Heart right ventricle (tissue), 16 donors: ENCODE results near the gene MCF2L2. TPM values are rescaled to one million over a fixed set of nuclear protein-coding genes. Genes with fewer than 3 reads are reported as not detected.

Experiments used
- ATAC-seq, 8 donors: fragments of 200-7000 bp; cut with Tn5 transposase; one replicate each; pipeline ENCODE4 v1.9.1; 2020; ENCODE audit warnings: mild to moderate bottlenecking in 8 of 8, moderate library complexity in 8 of 8, moderate number of reproducible peaks in 1 of 8
- DNase-seq, 2 donors: peaks; one replicate each; pipeline ENCODE4 v3.0.0-alpha.2; 2020
- H3K27ac ChIP-seq, 10 donors: fragments of 200-600 bp; sonication (generic) in 2 of 10; one replicate each; pipeline versions ENCODE4 v1.5.0 to v1.8.0; 2020 to 2022; ENCODE audit warnings: mild to moderate bottlenecking in 3 of 10
- H3K27me3 ChIP-seq, 7 donors: fragments of 200-600 bp; one replicate each; pipeline ENCODE4 v1.8.0; 2021 to 2022; ENCODE audit warnings: mild to moderate bottlenecking in 2 of 7
- H3K36me3 ChIP-seq, 9 donors: fragments of 200-600 bp; sonication (generic) in 1 of 9; one replicate each; pipeline versions ENCODE4 v1.5.0 to v1.8.0; 2020 to 2022; ENCODE audit warnings: mild to moderate bottlenecking in 2 of 9
- H3K4me1 ChIP-seq, 9 donors: fragments of 200-600 bp; sonication (generic) in 1 of 9; one replicate each; pipeline versions ENCODE4 v1.5.0 to v1.8.0; 2020 to 2022; ENCODE audit warnings: mild to moderate bottlenecking in 4 of 9
- H3K4me3 ChIP-seq, 10 donors: fragments of 200-600 bp; sonication (generic) in 2 of 10; one replicate each; pipeline versions ENCODE4 v1.5.0 to v1.8.0; 2020 to 2022; ENCODE audit warnings: mild to moderate bottlenecking in 7 of 10, moderate library complexity in 2 of 10
- H3K9me3 ChIP-seq, 11 donors: fragments of 200-600 bp in 10 of 11; sonication (generic) in 2 of 11; one replicate each; pipeline versions ENCODE4 v1.5.0 to v1.8.0; 2013 to 2022; ENCODE audit warnings: mild to moderate bottlenecking in 2 of 11, control low read depth in 1 of 11, moderate library complexity in 1 of 11
- WGBS, 2 donors: extraction: QIAGEN DNeasy Blood & Tissue Kit; methylation state at CpG; one replicate each; pipeline ENCODE4 v1.1.7; 2013; ENCODE audit warnings: inconsistent platforms in 1 of 2; 5-methylcytosine and 5-hydroxymethylcytosine counted together
- intact Hi-C, 10 donors: fragments of 100-400 bp; cut with DNase I; formaldehyde crosslinking; loops; one replicate each; pipeline versions ENCODE4 v1.11.1 to v1.14.2; 2022
- polyA plus RNA-seq, 2 donors: library from polyadenylated mRNA; stranded (reverse); fragments of 200-250 nt; gene quantifications; one replicate each; pipeline ENCODE4 v1.2.3, GENCODE V29; 2013
- total RNA-seq, 10 donors: library from RNA; stranded (reverse); fragmentation: NEBNext Ultra II Directional in 3 of 10; extraction: Animal tissue kit (Norgen Biotek cat#: 25700) in 3 of 10; gene quantifications; one replicate each; pipeline versions ENCODE4 v1.2.1 to v1.2.4, GENCODE V29; 2021 to 2023
- TF ChIP-seq, protein P1 (sequence below), 9 donors: fragments of 200-600 bp; sonication (generic) in 2 of 9; IDR thresholded peaks; one replicate each; pipeline versions ENCODE4 v1.5.0 to v1.8.0; 2021 to 2022; ENCODE audit warnings: antibody characterized with exemption in 9 of 9, mild to moderate bottlenecking in 5 of 9, moderate library complexity in 1 of 9
- donor health status: Arrhythmogenic right ventricular cardiomyopathy.
- donor health status: ischemic (EF 13 %, LVEDD 7.1; RV severe dilation, severe dysfunction).
- donor health status: healthy with polysubstance abuse.
- donor health status: DM: no; HTN: yes; CAD: no.
- donor health status: DM: no; HTN: no; CAD: no.
- donor health status: ischemic (EF 25% LVEDD 6.9; RV normal size, moderate dysfunction).
- donor health status: ischemic (EF 25% LVEDD 5.7; RV mildly dilated, moderate dysfunction).
- donor health status: healthy.
- donor health status: DM: yes; HTN: yes; CAD: no.
- donor health status: Ischemic cardiomyopathy.
- donor health status: ischemic (EF 35%, LVEDD 5.7; RV mildly dilated, moderate dysfunction).
- donor health status: nonischemic (EF 11% LVEDD 7.7; RV severe dilation, severe dysfunction).
- donor health status: DM: yes; HTN: yes; CAD: no.
- donor health status: PGD.
- donor health status: ischemic (EF 29% LVEDD 5.4; RV normal size, mild dysfunction).
- donor health status: nonischemic (EF 23%, LVEDD 6.1; RV moderate dilation, normal function).

The MCF2L2 gene
- total and polyA plus RNA-seq, 12 donors: 0.09 to 1.5 (median 0.40) TPM; not detected in 1

DNA sequence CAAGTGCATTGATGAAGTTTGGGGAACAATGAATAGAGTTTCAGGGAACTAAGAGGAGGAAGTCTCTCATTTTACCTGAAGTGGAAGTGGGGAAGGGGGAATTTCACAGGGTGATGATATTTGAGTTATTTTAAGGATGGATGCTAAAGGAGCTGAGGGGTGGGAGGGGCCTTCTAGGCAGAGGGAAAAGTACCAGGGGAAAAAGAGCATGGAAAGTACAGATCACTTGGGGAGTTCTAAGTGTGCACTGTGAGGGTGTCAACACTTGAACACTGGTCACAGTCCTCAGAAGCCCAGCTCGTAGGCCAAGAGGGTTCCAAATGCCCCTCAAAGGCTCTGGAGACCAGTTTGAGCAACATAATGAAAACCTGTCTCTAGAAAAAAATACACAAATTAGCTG, 284.1 kb downstream of the MCF2L2 start:
- no peaks in the 10 kb centered on the region for H3K9me3 ChIP-seq
- no peak for DNase-seq
- no peak for ATAC-seq
- H3K4me3 ChIP-seq: no peak overlapping the region
- 85 to 90% methylated on average over 1 of the region's 1 CpG for WGBS, 2 donors
- intact Hi-C loops: no loop called here
- TF ChIP-seq, protein P1, sequence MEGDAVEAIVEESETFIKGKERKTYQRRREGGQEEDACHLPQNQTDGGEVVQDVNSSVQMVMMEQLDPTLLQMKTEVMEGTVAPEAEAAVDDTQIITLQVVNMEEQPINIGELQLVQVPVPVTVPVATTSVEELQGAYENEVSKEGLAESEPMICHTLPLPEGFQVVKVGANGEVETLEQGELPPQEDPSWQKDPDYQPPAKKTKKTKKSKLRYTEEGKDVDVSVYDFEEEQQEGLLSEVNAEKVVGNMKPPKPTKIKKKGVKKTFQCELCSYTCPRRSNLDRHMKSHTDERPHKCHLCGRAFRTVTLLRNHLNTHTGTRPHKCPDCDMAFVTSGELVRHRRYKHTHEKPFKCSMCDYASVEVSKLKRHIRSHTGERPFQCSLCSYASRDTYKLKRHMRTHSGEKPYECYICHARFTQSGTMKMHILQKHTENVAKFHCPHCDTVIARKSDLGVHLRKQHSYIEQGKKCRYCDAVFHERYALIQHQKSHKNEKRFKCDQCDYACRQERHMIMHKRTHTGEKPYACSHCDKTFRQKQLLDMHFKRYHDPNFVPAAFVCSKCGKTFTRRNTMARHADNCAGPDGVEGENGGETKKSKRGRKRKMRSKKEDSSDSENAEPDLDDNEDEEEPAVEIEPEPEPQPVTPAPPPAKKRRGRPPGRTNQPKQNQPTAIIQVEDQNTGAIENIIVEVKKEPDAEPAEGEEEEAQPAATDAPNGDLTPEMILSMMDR (IDR thresholded peaks at IDR 0.05): no peak
- no peak overlapping the region for H3K27ac ChIP-seq
- no peaks in the 10 kb centered on the region for H3K36me3 ChIP-seq
- no peaks in the 10 kb centered on the region for H3K4me1 ChIP-seq
- H3K27me3 ChIP-seq: peaks cover 0 to 22% (median 12%) of the 10 kb centered on the region in 7 donors

GRCh38 chr3:183142199-183142598, 286.2 kb downstream of the MCF2L2 start:
- TF ChIP-seq, protein P1 (IDR thresholded peaks at IDR 0.05): no peak

DNA sequence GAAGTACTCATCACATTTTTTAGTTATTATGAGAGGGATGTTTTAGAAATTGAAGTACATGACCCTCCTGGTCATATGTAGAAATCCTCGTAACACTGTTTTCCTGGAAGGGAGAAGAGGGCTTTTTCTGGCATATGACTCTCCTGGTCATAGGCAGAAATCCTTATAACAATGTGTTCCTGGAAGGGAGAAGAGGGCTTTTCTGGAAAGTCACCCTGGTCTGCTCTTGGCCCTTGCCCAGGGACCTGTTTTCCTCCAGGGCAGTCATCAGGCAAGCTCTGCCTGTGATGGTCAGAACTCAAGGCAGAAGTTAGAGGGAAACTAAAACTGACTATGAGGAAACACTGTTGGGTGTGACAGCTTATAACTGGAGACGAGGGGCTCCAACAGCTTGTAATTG, 293.6 kb downstream of the MCF2L2 start:
- Histone ChIP-seq H3K4me1 (no peaks in the 10 kb centered on the region), H3K27me3 (peaks cover 0 to 31% (median 6%) of the 10 kb centered on the region in 7 donors), H3K27ac (no peak overlapping the region), H3K36me3 (no peaks in the 10 kb centered on the region), H3K9me3 (peaks cover 0 to 6% (median 0%) of the 10 kb centered on the region in 11 donors), H3K4me3 (no peak overlapping the region)
- DNase-seq: no peak
- intact Hi-C loops: no loop called here
- 76 to 83% methylated on average over 2 of the region's 2 CpGs for WGBS, 2 donors
- no peak for ATAC-seq
- TF ChIP-seq, protein P1 (IDR thresholded peaks at IDR 0.05): no peak

More at GRCh38 chr3:183142199-183142598, 286.2 kb downstream of the MCF2L2 start:
- peaks cover 0 to 17% (median 14%) of the 10 kb centered on the region in 7 donors for H3K27me3 ChIP-seq
- H3K27ac ChIP-seq: no peak overlapping the region
- WGBS, 2 donors: 61 to 63% methylated on average over 11 of the region's 11 CpGs
- no peak overlapping the region for H3K4me3 ChIP-seq
- no peak for DNase-seq
- no peaks in the 10 kb centered on the region for H3K9me3 ChIP-seq
- no peak for ATAC-seq
- no peaks in the 10 kb centered on the region for H3K4me1 ChIP-seq
- intact Hi-C loops: no loop called here
- H3K36me3 ChIP-seq: no peaks in the 10 kb centered on the region

DNA sequence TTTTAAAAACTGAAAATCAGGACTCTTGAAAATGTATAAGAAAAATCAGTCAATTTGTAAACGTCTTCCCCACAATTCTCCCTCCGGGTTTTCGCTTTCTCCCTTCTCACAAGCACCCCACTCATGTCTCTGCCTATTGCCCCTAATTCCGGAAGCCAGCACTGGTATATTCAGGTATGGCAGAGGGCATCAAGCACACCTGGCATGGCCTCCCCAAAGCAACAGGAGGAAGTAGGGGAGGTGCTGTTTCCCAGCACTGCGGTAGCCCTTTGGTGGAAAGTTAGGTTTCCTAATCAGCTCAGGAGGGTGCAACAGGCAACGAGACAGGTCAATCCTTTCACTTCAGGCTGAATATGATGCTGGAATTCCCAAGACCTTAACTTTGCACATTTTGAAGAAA, 296.0 kb downstream of the MCF2L2 start:
- peaks cover 0 to 24% (median 7%) of the 10 kb centered on the region in 11 donors for H3K9me3 ChIP-seq
- H3K4me3 ChIP-seq: no peak overlapping the region
- H3K36me3 ChIP-seq: no peaks in the 10 kb centered on the region
- intact Hi-C loops: no loop called here
- no peak overlapping the region for H3K27ac ChIP-seq
- H3K4me1 ChIP-seq: no peaks in the 10 kb centered on the region
- H3K27me3 ChIP-seq: peaks cover 0 to 24% (median 6%) of the 10 kb centered on the region in 7 donors
- TF ChIP-seq, protein P1 (IDR thresholded peaks at IDR 0.05): no peak
- WGBS, 2 donors: 51 to 70% methylated on average over 6 of the region's 6 CpGs
- no peak for ATAC-seq
- no peak for DNase-seq
